ENCODE measurements around the gene TEX53.

GRCh38 chr9:114678795-114679194 lies 21.2 kb upstream of the TEX53 start:
- TF ChIP-seq CTCF (conservative IDR thresholded peaks at IDR 0.05 in 1 of 2, IDR thresholded peaks at IDR 0.05 in 1 of 2; ENCODE audit: low read depth in 1 of 2, low read length in 2 of 2) (no peak), EZH2 (IDR thresholded peaks at IDR 0.05; ENCODE audit: low read length, missing control alignments) (no peak)

Data from fibroblast of lung (primary cell).